Motor neuron (in vitro differentiated cells): Measurements from ENCODE around the gene ASB6. TPM values are rescaled to one million over a fixed set of nuclear protein-coding genes. Genes with fewer than 3 reads are reported as not detected.
"Not testable (repeated sequence)": the region's sequence is repeated elsewhere in the genome, so short reads cannot be mapped to it uniquely, and the experiment has no call there.

Source experiments
- ATAC-seq, 8 experiments: fragments of 200-7000 bp; cut with Tn5 transposase; replicated peaks in 6 of 8; 2 replicates each; pipeline ENCODE4 v1.8.0; 2021; ENCODE audit warnings: mild to moderate bottlenecking in 8 of 8, moderate library complexity in 8 of 8
- H3K27ac ChIP-seq, 2 donors: fragments of 250-450 bp; sonication (Bioruptor Pico); 2 replicates each; pipeline ENCODE4 v1.9.0; 2021; ENCODE audit warnings: antibody characterized with exemption in 2 of 2, mild to moderate bottlenecking in 2 of 2, moderate library complexity in 1 of 2
- H3K4me1 ChIP-seq, 2 donors: fragments of 250-450 bp; sonication (Bioruptor Pico); replicated peaks in 1 of 2; 2 replicates each; pipeline ENCODE4 v1.6.1; 2021; ENCODE audit warnings: antibody characterized with exemption in 2 of 2, mild to moderate bottlenecking in 2 of 2, moderate library complexity in 1 of 2
- H3K4me3 ChIP-seq, 5 donors: fragments of 250-450 bp; sonication (Bioruptor Pico); 2 replicates each; pipeline ENCODE4 v1.9.0; 2021; ENCODE audit warnings: antibody characterized with exemption in 5 of 5, mild to moderate bottlenecking in 5 of 5, moderate library complexity in 4 of 5
- WGBS, 10 experiments: fragments of 450-650 bp; shearing (Covaris generic); methylation state at CpG; one replicate each; pipeline ENCODE4 v1.0.0; 2022; 5-methylcytosine and 5-hydroxymethylcytosine counted together
- in situ Hi-C, 9 experiments: fragments of 400-800 bp; cut with MboI; loops; one replicate each; pipeline ENCODE4 v1.15.0; 2021; ENCODE audit warnings: low sequenced_read_pairs in 9 of 9, low pct_unique_long_range_greater_than_20kb in 2 of 9; ENCODE audit not compliant: unreplicated experiment in 9 of 9
- total RNA-seq, 8 experiments: library from RNA; unstranded; fragments of 300-600 nt; gene quantifications; 2 replicates each; pipeline versions ENCODE4 v1.2.3 to v1.2.4, GENCODE V29; 2022

The ASB6 gene
- total RNA-seq, 8 experiments from 2014 or later, result 12.0 to 44.5 (median 18.5) TPM

- Histone ChIP-seq H3K4me3 (no peak overlapping the region), H3K27ac (peak overlapping the region in 1 of 2 donors; percentile 62), H3K4me1 (peaks cover 19 to 21% of the 10 kb centered on the region in 2 donors)
- ATAC-seq, result no peak
- in situ Hi-C loops, result loop anchor here in 7 of 9 experiments (10.0 to 25.0 kb wide), 2 partner anchors 145 to 148 kb away; no protein-coding TSS in a partner anchor
- WGBS, 10 experiments, result 20 to 87% (median 83%) methylated on average over 1 to 9 of the region's 12 CpGs; no CpG with 5 or more reads in 5 of the 10 experiments
Measured at GRCh38 chr9:129639756-129640085, 2.2 kb downstream of the ASB6 start.

- in situ Hi-C loops, result loop anchor here in 6 of 9 experiments (10.0 to 25.0 kb wide), 2 partner anchors 146 to 148 kb away; no protein-coding TSS in a partner anchor
- Histone ChIP-seq H3K4me3 (no peak overlapping the region), H3K4me1 (peaks cover 19 to 21% of the 10 kb centered on the region in 2 donors), H3K27ac (peak overlapping the region in 1 of 2 donors; percentile 62)
- ATAC-seq, result no peak
- 71 to 100% (median 100%) methylated on average over 1 to 6 of the region's 17 CpGs; no CpG with 5 or more reads in 3 of the 10 experiments for WGBS, 10 experiments
Measured at GRCh38 chr9:129639034-129639630, 2.8 kb downstream of the ASB6 start.

- H3K27ac ChIP-seq, result no peak overlapping the region
- in situ Hi-C loops, result loop anchor here in 6 of 9 experiments (10.0 to 25.0 kb wide), 2 partner anchors 147 to 149 kb away; no protein-coding TSS in a partner anchor
- WGBS, 10 experiments, result 80 to 100% (median 88%) methylated on average over 1 to 11 of the region's 29 CpGs; no CpG with 5 or more reads in 5 of the 10 experiments
- no peak overlapping the region for H3K4me3 ChIP-seq
- ATAC-seq, result no peak
- H3K4me1 ChIP-seq, result peaks cover 19 to 21% of the 10 kb centered on the region in 2 donors
Measured at GRCh38 chr9:129637673-129638439, 4.1 kb downstream of the ASB6 start.

- in situ Hi-C loops, result loop anchor here in 6 of 9 experiments (10.0 to 25.0 kb wide), 2 partner anchors 148 to 150 kb away; no protein-coding TSS in a partner anchor
- H3K27ac ChIP-seq, result no peak overlapping the region
Measured at GRCh38 chr9:129637102-129637501, 4.8 kb downstream of the ASB6 start.

GRCh38 chr9:129636343-129636742, 5.6 kb downstream of the ASB6 start:
- peaks cover 17 to 19% of the 10 kb centered on the region in 2 donors for H3K4me1 ChIP-seq
- ATAC-seq, H3K4me3 ChIP-seq, H3K27ac ChIP-seq: not testable (repeated sequence)
- 60 to 100% (median 100%) methylated on average over 1 to 5 of the region's 10 CpGs; no CpG with 5 or more reads in 4 of the 10 experiments for WGBS, 10 experiments
- in situ Hi-C loops, result loop anchor here in 6 of 9 experiments (10.0 to 25.0 kb wide), 2 partner anchors 148 to 151 kb away; no protein-coding TSS in a partner anchor

More at GRCh38 chr9:129637102-129637501, 4.8 kb downstream of the ASB6 start:
- 48 to 100% (median 69%) methylated on average over 1 to 5 of the region's 9 CpGs; no CpG with 5 or more reads in 5 of the 10 experiments for WGBS, 10 experiments
- Histone ChIP-seq H3K4me3 (no peak overlapping the region), H3K4me1 (peaks cover 17 to 19% of the 10 kb centered on the region in 2 donors)
- no peak for ATAC-seq

GRCh38 chr9:129635099-129636065, 6.6 kb downstream of the ASB6 start:
- in situ Hi-C loops, result loop anchor here in 6 of 9 experiments (10.0 to 25.0 kb wide), 2 partner anchors 149 to 152 kb away; no protein-coding TSS in a partner anchor
- no peak for ATAC-seq
- H3K4me1 ChIP-seq, result peaks cover 11 to 13% of the 10 kb centered on the region in 2 donors
- H3K4me3 ChIP-seq, result no peak overlapping the region
- WGBS, 10 experiments, result 76 to 100% (median 99%) methylated on average over 1 to 12 of the region's 34 CpGs; no CpG with 5 or more reads in 2 of the 10 experiments
- no peak overlapping the region for H3K27ac ChIP-seq

GRCh38 chr9:129633848-129634247, 8.1 kb downstream of the ASB6 start:
- Histone ChIP-seq H3K27ac (no peak overlapping the region), H3K4me3 (no peak overlapping the region), H3K4me1 (peaks cover 0 to 3% of the 10 kb centered on the region in 2 donors)
- ATAC-seq, result no peak
- WGBS, 10 experiments, result 80 to 100% (median 88%) methylated on average over 1 to 3 of the region's 13 CpGs; no CpG with 5 or more reads in 6 of the 10 experiments
- in situ Hi-C loops, result loop anchor here in 6 of 9 experiments (10.0 to 25.0 kb wide), 2 partner anchors 151 to 153 kb away; no protein-coding TSS in a partner anchor

GRCh38 chr9:129633207-129633606, 8.7 kb downstream of the ASB6 start:
- H3K4me3 ChIP-seq, result no peak overlapping the region
- no peak overlapping the region for H3K27ac ChIP-seq
- ATAC-seq, result no peak
- 80 to 100% methylated on average over 1 of the region's 4 CpGs; no CpG with 5 or more reads in 8 of the 10 experiments for WGBS, 10 experiments
- in situ Hi-C loops, result loop anchor here in 6 of 9 experiments (10.0 to 25.0 kb wide), 2 partner anchors 152 to 154 kb away; no protein-coding TSS in a partner anchor
- peaks cover 3 to 4% of the 10 kb centered on the region in 2 donors for H3K4me1 ChIP-seq

GRCh38 chr9:129632460-129632859, 9.5 kb downstream of the ASB6 start:
- 33 to 100% (median 90%) methylated on average over 2 to 10 of the region's 13 CpGs; no CpG with 5 or more reads in 6 of the 10 experiments for WGBS, 10 experiments
- in situ Hi-C loops, result loop anchor here in 6 of 9 experiments (10.0 to 25.0 kb wide), 2 partner anchors 152 to 155 kb away; no protein-coding TSS in a partner anchor
- Histone ChIP-seq H3K4me3 (no peak overlapping the region), H3K27ac (no peak overlapping the region), H3K4me1 (peaks cover 6 to 11% of the 10 kb centered on the region in 2 donors)
- no peak for ATAC-seq

GRCh38 chr9:129631674-129632129, 10.2 kb downstream of the ASB6 start:
- no peak for ATAC-seq
- Histone ChIP-seq H3K4me1 (peaks cover 13 to 19% of the 10 kb centered on the region in 2 donors), H3K27ac (no peak overlapping the region), H3K4me3 (no peak overlapping the region)
- in situ Hi-C loops, result loop anchor here in 6 of 9 experiments (10.0 to 25.0 kb wide), 2 partner anchors 153 to 156 kb away; no protein-coding TSS in a partner anchor
- WGBS, 10 experiments, result 60 to 100% (median 98%) methylated on average over 1 to 9 of the region's 19 CpGs; no CpG with 5 or more reads in 1 of the 10 experiments

GRCh38 chr9:129630967-129631673, 10.8 kb downstream of the ASB6 start:
- no peak overlapping the region for H3K4me3 ChIP-seq
- in situ Hi-C loops, result loop anchor here in 6 of 9 experiments (10.0 to 25.0 kb wide), 2 partner anchors 154 to 156 kb away; no protein-coding TSS in a partner anchor
- no peak overlapping the region for H3K27ac ChIP-seq
- 40 to 92% (median 65%) methylated on average over 1 to 5 of the region's 21 CpGs; no CpG with 5 or more reads in 5 of the 10 experiments for WGBS, 10 experiments
- ATAC-seq, result peak in 3 of 8 experiments; percentile 3 to 4 (median 3)
- H3K4me1 ChIP-seq, result peaks cover 13 to 19% of the 10 kb centered on the region in 2 donors
